ENCODE measurements around the gene TRAF7.

DNA sequence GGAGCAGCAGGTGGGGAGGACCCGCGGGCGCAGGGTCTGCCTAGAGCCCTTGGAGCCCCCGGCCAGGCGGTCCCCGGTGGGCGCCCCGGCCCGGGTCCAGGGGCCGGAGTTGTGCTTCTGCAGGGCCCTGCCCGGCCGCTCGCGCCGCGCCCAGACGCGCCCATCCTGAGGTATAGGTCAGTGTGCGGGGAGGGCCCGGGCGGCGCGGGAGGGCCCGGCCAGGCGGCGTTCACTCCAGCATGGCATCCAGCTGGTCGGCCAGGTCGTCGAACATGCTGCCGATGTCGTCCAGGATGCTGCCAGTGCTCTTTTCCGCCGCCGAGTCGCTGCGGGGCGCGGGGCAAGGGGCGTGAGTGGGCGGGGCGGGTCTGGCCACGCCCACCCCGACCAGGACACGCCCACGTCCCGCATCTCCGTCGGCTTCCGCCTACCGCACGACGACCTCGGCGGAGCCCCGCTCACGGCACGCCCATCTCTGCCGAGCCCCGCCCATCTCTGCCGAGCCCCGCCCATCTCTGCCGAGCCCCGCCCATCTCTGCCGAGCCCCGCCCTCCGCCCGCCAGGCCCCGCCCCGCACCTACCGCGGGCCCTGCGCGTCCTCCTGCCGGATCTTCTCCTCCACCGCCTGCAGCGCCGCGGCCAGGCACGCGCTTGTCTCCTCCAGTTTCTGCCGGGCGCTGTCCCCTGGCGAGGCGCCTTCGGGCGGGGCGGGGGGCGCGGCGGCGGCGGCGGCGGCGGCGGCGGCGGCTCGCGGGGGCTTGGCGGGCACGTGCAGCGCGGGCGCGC, 22.9 kb downstream of the TRAF7 start:
- TF ChIP-seq, protein P1, sequence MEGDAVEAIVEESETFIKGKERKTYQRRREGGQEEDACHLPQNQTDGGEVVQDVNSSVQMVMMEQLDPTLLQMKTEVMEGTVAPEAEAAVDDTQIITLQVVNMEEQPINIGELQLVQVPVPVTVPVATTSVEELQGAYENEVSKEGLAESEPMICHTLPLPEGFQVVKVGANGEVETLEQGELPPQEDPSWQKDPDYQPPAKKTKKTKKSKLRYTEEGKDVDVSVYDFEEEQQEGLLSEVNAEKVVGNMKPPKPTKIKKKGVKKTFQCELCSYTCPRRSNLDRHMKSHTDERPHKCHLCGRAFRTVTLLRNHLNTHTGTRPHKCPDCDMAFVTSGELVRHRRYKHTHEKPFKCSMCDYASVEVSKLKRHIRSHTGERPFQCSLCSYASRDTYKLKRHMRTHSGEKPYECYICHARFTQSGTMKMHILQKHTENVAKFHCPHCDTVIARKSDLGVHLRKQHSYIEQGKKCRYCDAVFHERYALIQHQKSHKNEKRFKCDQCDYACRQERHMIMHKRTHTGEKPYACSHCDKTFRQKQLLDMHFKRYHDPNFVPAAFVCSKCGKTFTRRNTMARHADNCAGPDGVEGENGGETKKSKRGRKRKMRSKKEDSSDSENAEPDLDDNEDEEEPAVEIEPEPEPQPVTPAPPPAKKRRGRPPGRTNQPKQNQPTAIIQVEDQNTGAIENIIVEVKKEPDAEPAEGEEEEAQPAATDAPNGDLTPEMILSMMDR (IDR thresholded peaks at IDR 0.05): no peak
- no peak for TF ChIP-seq POLR2A (IDR thresholded peaks at IDR 0.05)
